Panc1 (cell line): ENCODE results near the gene RAB6B. TPM values are rescaled to one million over a fixed set of nuclear protein-coding genes. Genes with fewer than 3 reads are reported as not detected.

Experiments
- ATAC-seq: fragments of 200-7000 bp; cut with Tn5 transposase; 2 replicates; pipeline ENCODE4 v1.9.1; 2020; ENCODE audit warnings: mild to moderate bottlenecking, moderate library complexity
- BruUV-seq: library from RNA; stranded (reverse); fragments of 400-500 nt; replicated peaks from 2 replicates; lab custom pipeline; 2021; lab: Mats Ljungman, UMichigan
- CTCF ChIA-PET: fragments of 300-600 bp; sonication (Branson Sonifier 250); formaldehyde crosslinking; loops from one replicate; lab custom pipeline; 2022; ENCODE audit warnings: antibody characterized with exemption; lab: Charles Lee
- POLR2A ChIA-PET: fragments of 300-600 bp; sonication (Branson Sonifier 250); formaldehyde crosslinking; loops from one replicate; lab custom pipeline; 2022; ENCODE audit warnings: antibody characterized with exemption; lab: Charles Lee
- DNase-seq: peaks from one replicate; pipeline ENCODE4 v3.0.0-alpha.2; 2010; ENCODE audit warnings: low read depth, low spot score
- H3K27ac ChIP-seq: 2 replicates; pipeline ENCODE4 v1.5.1; 2011; ENCODE audit warnings: mild to moderate bottlenecking, low read length, inconsistent platforms
- H3K27me3 ChIP-seq: fragments of 200-500 bp; sonication (Bioruptor generic); 2 replicates; pipeline ENCODE4 v1.6.0; 2014; ENCODE audit warnings: low read length, inconsistent platforms; ENCODE audit not compliant: control insufficient read depth, insufficient read depth
- H3K36me3 ChIP-seq: fragments of 200-500 bp; sonication (Bioruptor generic); 2 replicates; pipeline ENCODE4 v1.5.1; 2014; ENCODE audit warnings: inconsistent platforms, mild to moderate bottlenecking, low read length, moderate library complexity; ENCODE audit not compliant: control insufficient read depth, insufficient read depth
- H3K4me1 ChIP-seq: 2 replicates; pipeline ENCODE4 v1.5.1; 2011; ENCODE audit warnings: inconsistent platforms, mild to moderate bottlenecking, low read length, moderate library complexity; ENCODE audit not compliant: control insufficient read depth, insufficient read depth
- H3K4me3 ChIP-seq, 2 experiments: 2 replicates each; pipeline ENCODE4 v1.5.1; 2011 to 2012; ENCODE audit warnings: low read depth in 2 of 2, low read length in 2 of 2, mild to moderate bottlenecking in 2 of 2, inconsistent platforms in 1 of 2, moderate library complexity in 1 of 2
- H3K9me3 ChIP-seq: fragments of 200-500 bp; sonication (Bioruptor generic); 2 replicates; pipeline ENCODE4 v1.5.1; 2014; ENCODE audit warnings: low read depth, mild to moderate bottlenecking, inconsistent platforms, low read length, moderate library complexity; ENCODE audit not compliant: control insufficient read depth, insufficient read depth
- CTCF ChIP-seq: fragments of 450-650 bp; IDR thresholded peaks from 2 replicates; pipeline ENCODE4 v1.5.1; 2017; ENCODE audit warnings: mild to moderate bottlenecking
- POLR2AphosphoS5 ChIP-seq: IDR thresholded peaks from 2 replicates; pipeline ENCODE4 v1.6.1; 2012; ENCODE audit warnings: mild to moderate bottlenecking, low read depth, low read length, moderate library complexity
- REST ChIP-seq, 2 experiments: IDR thresholded peaks; 2 replicates each; pipeline ENCODE4 v1.6.1; 2011 to 2012; ENCODE audit warnings: low read depth in 2 of 2, control low read depth in 1 of 2, low read length in 1 of 2, mild to moderate bottlenecking in 1 of 2, moderate library complexity in 1 of 2; ENCODE audit not compliant: insufficient read depth in 1 of 2
- SIN3A ChIP-seq: IDR thresholded peaks from 2 replicates; pipeline ENCODE4 v1.6.1; 2012; ENCODE audit warnings: low read depth, mild to moderate bottlenecking, low read length, moderate library complexity, borderline replicate concordance; ENCODE audit not compliant: insufficient read depth
- TCF7L2 ChIP-seq: IDR thresholded peaks from 2 replicates; pipeline ENCODE4 v1.6.1; 2011; ENCODE audit warnings: mild to moderate bottlenecking, low read depth, low read length, inconsistent platforms
- in situ Hi-C: cut with HindIII; loops from 2 replicates; pipeline ENCODE4 v1.10.0; 2016; ENCODE audit warnings: low sequenced_read_pairs, low pct_unique_long_range_greater_than_20kb
- intact Hi-C: fragments of 100-400 bp; cut with micrococcal nuclease; formaldehyde crosslinking; loops from one replicate; pipeline ENCODE4 v1.10.0; 2022; ENCODE audit not compliant: unreplicated experiment
- total RNA-seq: library from RNA; stranded (reverse); gene quantifications from one replicate; pipeline ENCODE4 v1.2.1, GENCODE V29; 2021; ENCODE audit not compliant: unreplicated experiment

RAB6B gene
- total RNA-seq, 1 experiment from 2014 or later: 49.2 TPM

- ATAC-seq (no peak), DNase-seq (no peak)
- Histone ChIP-seq H3K36me3 (no peaks in the 10 kb centered on the region), H3K27ac (no peak overlapping the region), H3K9me3 (no peaks in the 10 kb centered on the region), H3K4me1 (0 out of 2 replicates have a peak, but pooled peaks cover 3% of the 10 kb centered on the region), H3K27me3 (no peaks in the 10 kb centered on the region), H3K4me3 (no peak overlapping the region)
- ChIA-PET CTCF (no interaction called here), POLR2A (no interaction called here)
- no TSS peak for BruUV-seq
- intact Hi-C loops (no loop called here), in situ Hi-C loops (no loop called here)
- TF ChIP-seq SIN3A (no peak), TCF7L2 (no peak), CTCF (no peak), POLR2AphosphoS5 (no peak), REST (IDR thresholded peaks at IDR 0.05; ENCODE audit: insufficient read depth in 1 of 2, low read depth in 2 of 2, low read length in 1 of 2) (no peak)
Observed at GRCh38 chr3:133825969-133826727, 69.5 kb downstream of the RAB6B start.

GRCh38 chr3:133824961-133825485 is 70.7 kb downstream of the RAB6B start:
- BruUV-seq: no TSS peak
- intact Hi-C loops (no loop called here), in situ Hi-C loops (no loop called here)
- ATAC-seq (no peak), DNase-seq (no peak)
- no peaks in the 10 kb centered on the region for H3K27me3 ChIP-seq
- H3K4me1 ChIP-seq: 0 out of 2 replicates have a peak, but pooled peaks cover 3% of the 10 kb centered on the region
- no peak overlapping the region for H3K4me3 ChIP-seq
- ChIA-PET POLR2A (no interaction called here), CTCF (no interaction called here)
- TF ChIP-seq POLR2AphosphoS5: no peak
- TF ChIP-seq CTCF: no peak
- no peak for TF ChIP-seq TCF7L2
- no peak for TF ChIP-seq SIN3A
- no peak for TF ChIP-seq REST (IDR thresholded peaks at IDR 0.05; ENCODE audit: insufficient read depth in 1 of 2, low read depth in 2 of 2, low read length in 1 of 2)
- no peak overlapping the region for H3K27ac ChIP-seq
- H3K9me3 ChIP-seq: no peaks in the 10 kb centered on the region
- H3K36me3 ChIP-seq: peaks cover 7% of the 10 kb centered on the region; the same call in 1 of the 2 replicates
